H1 (cell line): ENCODE results near the gene ADGRG7. TPM values are rescaled to one million over a fixed set of nuclear protein-coding genes. Genes with fewer than 3 reads are reported as not detected.

Experiments
- CTCF ChIA-PET: fragments of 300-600 bp; sonication (Branson Sonifier 250); formaldehyde crosslinking; loops from one replicate; lab custom pipeline; 2021; ENCODE audit not compliant: partially characterized antibody; lab: Charles Lee
- POLR2A ChIA-PET: fragments of 300-600 bp; sonication (Branson Sonifier 250); formaldehyde crosslinking; loops from one replicate; lab custom pipeline; 2021; ENCODE audit warnings: inconsistent platforms; ENCODE audit not compliant: partially characterized antibody; lab: Charles Lee
- DNase-seq, 2 experiments: peaks; one replicate each; pipeline versions ENCODE4 v3.0.0 to v3.0.0-alpha.2; 2010 to 2022; ENCODE audit warnings: low spot score in 2 of 2, low read depth in 1 of 2, mixed read lengths in 1 of 2
- FAIRE-seq: peaks from 2 replicates; lab custom pipeline; 2011; peaks lifted over from hg19 to GRCh38; lab: Jason Lieb, UNC
- H2AFZ ChIP-seq: 2 replicates; pipeline ENCODE4 v1.8.1; 2012; ENCODE audit warnings: low read length, inconsistent platforms
- H2AK5ac ChIP-seq: 2 replicates; pipeline ENCODE4 v1.6.1; 2013; ENCODE audit warnings: low read depth, low read length
- H2BK120ac ChIP-seq: replicated peaks from 2 replicates; pipeline ENCODE3; 2013; ENCODE audit warnings: low read depth, low read length, inconsistent platforms
- H2BK12ac ChIP-seq: 2 replicates; pipeline ENCODE4 v1.6.1; 2013; ENCODE audit warnings: low read depth, low read length
- H2BK15ac ChIP-seq: 2 replicates; pipeline ENCODE4 v1.6.1; 2013; ENCODE audit warnings: low read length
- H2BK20ac ChIP-seq: 2 replicates; pipeline ENCODE4 v1.6.1; 2013; ENCODE audit warnings: low read length
- H2BK5ac ChIP-seq: 2 replicates; pipeline ENCODE4 v1.6.1; 2013; ENCODE audit warnings: low read depth, low read length
- H3K14ac ChIP-seq: 2 replicates; pipeline ENCODE4 v1.6.1; 2013; ENCODE audit warnings: inconsistent platforms; ENCODE audit not compliant: insufficient read length
- H3K18ac ChIP-seq: 2 replicates; pipeline ENCODE4 v1.6.1; 2013; ENCODE audit warnings: low read length; ENCODE audit errors: extremely low read depth
- H3K23ac ChIP-seq: 2 replicates; pipeline ENCODE4 v1.6.1; 2013; ENCODE audit warnings: inconsistent platforms; ENCODE audit not compliant: insufficient read length
- H3K23me2 ChIP-seq: 2 replicates; pipeline ENCODE4 v1.6.1; 2013; ENCODE audit warnings: low read depth, low read length
- H3K27ac ChIP-seq: 2 replicates; pipeline ENCODE4 v1.6.1; 2011; ENCODE audit warnings: low read depth, low read length, inconsistent platforms
- H3K27me3 ChIP-seq, 4 experiments: replicated peaks in 1 of 4; 1 replicate in 1 of 4; 2 replicates in 3 of 4; pipeline versions ENCODE4 v1.6.1 to v1.8.1; 2011 to 2013; ENCODE audit warnings: low read length in 3 of 4, mild to moderate bottlenecking in 3 of 4, inconsistent platforms in 2 of 4, mixed read lengths in 2 of 4, moderate library complexity in 1 of 4; ENCODE audit not compliant: control insufficient read depth in 3 of 4, insufficient read depth in 3 of 4; ENCODE audit errors: extremely low read depth in 1 of 4
- H3K36me3 ChIP-seq, 4 experiments: 2 replicates each; pipeline versions ENCODE4 v1.6.1 to v1.8.1; 2011 to 2013; ENCODE audit warnings: mild to moderate bottlenecking in 4 of 4, low read length in 3 of 4, moderate library complexity in 2 of 4, control low read depth in 1 of 4, inconsistent platforms in 1 of 4; ENCODE audit not compliant: insufficient read depth in 4 of 4, control insufficient read depth in 2 of 4
- H3K4ac ChIP-seq: replicated peaks from 2 replicates; pipeline ENCODE3; 2013; ENCODE audit warnings: low read length, low read depth, mixed read lengths, inconsistent platforms; ENCODE audit not compliant: insufficient read length
- H3K4me1 ChIP-seq, 4 experiments: replicated peaks in 1 of 4; 1 replicate in 1 of 4; 2 replicates in 3 of 4; pipeline versions ENCODE4 v1.6.1 to v1.8.1; 2011 to 2013; ENCODE audit warnings: low read length in 3 of 4, inconsistent platforms in 2 of 4, mixed read lengths in 1 of 4; ENCODE audit not compliant: insufficient read depth in 4 of 4, control insufficient read depth in 3 of 4
- H3K4me2 ChIP-seq, 2 experiments: 2 replicates each; pipeline versions ENCODE4 v1.6.1 to v1.8.1; 2011 to 2013; ENCODE audit warnings: low read depth in 2 of 2, low read length in 2 of 2, control low read depth in 1 of 2, inconsistent platforms in 1 of 2, mild to moderate bottlenecking in 1 of 2; ENCODE audit not compliant: insufficient read depth in 1 of 2
- H3K4me3 ChIP-seq, 4 experiments: fragments of 200-600, 300-600 bp in 1 of 4; sonication (generic), shearing (Covaris generic), sonication (Bioruptor Twin) in 1 of 4; 2 replicates each; pipeline versions ENCODE4 v1.5.1 to v1.8.1; 2011 to 2016; ENCODE audit warnings: low read length in 4 of 4, low read depth in 3 of 4, control low read depth in 2 of 4, inconsistent platforms in 2 of 4, mild to moderate bottlenecking in 2 of 4, mixed read lengths in 1 of 4, moderate library complexity in 1 of 4; ENCODE audit not compliant: insufficient read depth in 2 of 4; ENCODE audit errors: extremely low read depth in 1 of 4
- H3K56ac ChIP-seq: replicated peaks from 2 replicates; pipeline ENCODE3; 2013; ENCODE audit warnings: low read depth, mild to moderate bottlenecking, mixed read lengths, low read length, inconsistent platforms; ENCODE audit not compliant: insufficient read length
- H3K79me1 ChIP-seq: 2 replicates; pipeline ENCODE4 v1.6.1; 2013; ENCODE audit warnings: low read depth, low read length, control low read depth
- H3K79me2 ChIP-seq, 2 experiments: 2 replicates each; pipeline versions ENCODE4 v1.6.1 to v1.8.1; 2012 to 2013; ENCODE audit warnings: low read length in 2 of 2, mild to moderate bottlenecking in 2 of 2, inconsistent platforms in 1 of 2; ENCODE audit not compliant: insufficient read depth in 2 of 2, control insufficient read depth in 1 of 2
- H3K9ac ChIP-seq, 4 experiments: replicated peaks in 1 of 4; 1 replicate in 1 of 4; 2 replicates in 3 of 4; pipeline versions ENCODE4 v1.6.1 to v1.8.1; 2011 to 2013; ENCODE audit warnings: low read depth in 3 of 4, low read length in 3 of 4, control low read depth in 2 of 4, mild to moderate bottlenecking in 2 of 4, moderate library complexity in 2 of 4, inconsistent platforms in 1 of 4; ENCODE audit errors: extremely low read depth in 1 of 4
- H3K9me3 ChIP-seq, 2 experiments: 2 replicates each; pipeline versions ENCODE4 v1.6.1 to v1.8.1; 2012 to 2013; ENCODE audit warnings: mild to moderate bottlenecking in 2 of 2, moderate library complexity in 2 of 2, control low read depth in 1 of 2, inconsistent platforms in 1 of 2, low read depth in 1 of 2, low read length in 1 of 2, mixed read lengths in 1 of 2; ENCODE audit not compliant: insufficient read depth in 2 of 2
- H4K20me1 ChIP-seq, 2 experiments: replicated peaks in 1 of 2; 2 replicates each; pipeline versions ENCODE3 to v1.8.1; 2011 to 2013; ENCODE audit warnings: inconsistent platforms in 2 of 2, low read length in 2 of 2, mild to moderate bottlenecking in 1 of 2; ENCODE audit not compliant: insufficient read depth in 2 of 2, control insufficient read depth in 1 of 2
- H4K5ac ChIP-seq: 2 replicates; pipeline ENCODE4 v1.6.1; 2013; ENCODE audit warnings: low read length, low read depth, mixed read lengths, inconsistent platforms; ENCODE audit not compliant: insufficient read length
- H4K8ac ChIP-seq: 2 replicates; pipeline ENCODE4 v1.8.0; 2013; ENCODE audit warnings: mild to moderate bottlenecking, moderate library complexity, low read length, inconsistent platforms; ENCODE audit not compliant: insufficient read depth; ENCODE audit errors: extremely low read depth
- H4K91ac ChIP-seq: replicated peaks from 2 replicates; pipeline ENCODE3; 2013; ENCODE audit warnings: low read length, mixed read lengths, inconsistent platforms; ENCODE audit not compliant: insufficient read length
- ASH2L ChIP-seq: fragments of 200-600, 300-600 bp; sonication (generic); IDR thresholded peaks from one replicate; pipeline ENCODE4 v1.7.1; 2017; ENCODE audit warnings: low read length
- CBX8 ChIP-seq: fragments of 300-800, 300-1000 bp; sonication (generic); IDR thresholded peaks from 2 replicates; pipeline ENCODE4 v1.7.1; 2016; ENCODE audit warnings: low read depth, low read length, borderline replicate concordance
- CEBPB ChIP-seq: IDR thresholded peaks from 2 replicates; pipeline ENCODE4 v1.6.1; 2012; ENCODE audit warnings: low read depth, low read length
- CREB1 ChIP-seq: IDR thresholded peaks from 2 replicates; pipeline ENCODE4 v1.6.1; 2012; ENCODE audit warnings: inconsistent platforms
- CTBP2 ChIP-seq: IDR thresholded peaks from 2 replicates; pipeline ENCODE4 v1.7.0; 2011; ENCODE audit warnings: borderline replicate concordance, mild to moderate bottlenecking, moderate library complexity, mixed read lengths, low read length; ENCODE audit not compliant: insufficient read depth, insufficient read length
- EP300 ChIP-seq, 2 experiments: IDR thresholded peaks; 1 replicate in 1 of 2; 2 replicates in 1 of 2; pipeline ENCODE4 v1.6.1; 2011 to 2012; ENCODE audit warnings: low read depth in 2 of 2, low read length in 2 of 2, mild to moderate bottlenecking in 2 of 2, borderline replicate concordance in 1 of 2, inconsistent platforms in 1 of 2, moderate library complexity in 1 of 2
- KDM1A ChIP-seq: fragments of 200-600, 300-600 bp; sonication (generic); IDR thresholded peaks from 2 replicates; pipeline ENCODE4 v1.7.1; 2016; ENCODE audit warnings: mild to moderate bottlenecking, low read length, borderline replicate concordance
- SIN3A ChIP-seq, 2 experiments: IDR thresholded peaks in 1 of 2; conservative IDR thresholded peaks in 1 of 2; 2 replicates each; pipeline ENCODE4 v1.6.1; 2011 to 2012; ENCODE audit warnings: low read length in 2 of 2, improper control_type of control experiment in 1 of 2, low read depth in 1 of 2, mild to moderate bottlenecking in 1 of 2
- SRF ChIP-seq: IDR thresholded peaks from 2 replicates; pipeline ENCODE4 v1.6.1; 2011; ENCODE audit warnings: mild to moderate bottlenecking, low read depth, low read length, moderate library complexity
- TCF12 ChIP-seq: IDR thresholded peaks from 2 replicates; pipeline ENCODE4 v1.6.1; 2011; ENCODE audit warnings: low read depth, mild to moderate bottlenecking, low read length
- TEAD4 ChIP-seq: IDR thresholded peaks from 2 replicates; pipeline ENCODE4 v1.6.1; 2012; ENCODE audit warnings: low read depth, low read length, inconsistent platforms, mixed read lengths
- WGBS, 2 experiments: shearing (Covaris generic) in 1 of 2; methylation state at CpG; one replicate each; pipeline versions ENCODE4 v1.1.6 to v1.1.7; 2013 to 2015; ENCODE audit warnings: low lambda C conversion rate in 2 of 2, mixed read lengths in 2 of 2, inconsistent platforms in 1 of 2, low coverage in 1 of 2, missing lambda C conversion rate in 1 of 2; ENCODE audit not compliant: insufficient replicate concordance in 2 of 2, insufficient coverage in 1 of 2, insufficient read length in 1 of 2; ENCODE audit errors: extremely low coverage in 1 of 2, missing lambda C conversion rate in 1 of 2; 5-methylcytosine and 5-hydroxymethylcytosine counted together
- polyA plus RNA-seq, 7 experiments: library from polyadenylated mRNA; depleted of rRNA in 3 of 7; stranded (reverse) in 5 of 7; unstranded in 2 of 7; fragments of >200 nt in 5 of 7; fragments of 200-250 nt in 2 of 7; gene quantifications; 1 replicate in 5 of 7; 2 replicates in 1 of 7; 4 replicates in 1 of 7; pipeline versions ENCODE4 v1.2.1 to v1.2.3, GENCODE V29; 2011 to 2013; ENCODE audit warnings: missing spikeins in 2 of 7, mixed read lengths in 2 of 7
- total RNA-seq: library from RNA; stranded (reverse); fragmentation: NEBNext Ultra II Directional; extraction: Animal tissue kit (Norgen Biotek cat#: 25700); gene quantifications from 2 replicates; pipeline ENCODE4 v1.2.1, GENCODE V29; 2021
- TF ChIP-seq, protein P1 (sequence below), 3 experiments: IDR thresholded peaks; 1 replicate in 2 of 3; 2 replicates in 1 of 3; pipeline versions ENCODE4 v1.5.1 to v1.6.1; 2011; ENCODE audit warnings: low read length in 3 of 3, mild to moderate bottlenecking in 3 of 3, inconsistent platforms in 2 of 3, low read depth in 1 of 3, moderate library complexity in 1 of 3; ENCODE audit not compliant: insufficient read depth in 1 of 3; ENCODE audit errors: control extremely low read depth in 1 of 3

ADGRG7 gene
- total and polyA plus RNA-seq, 2 of the 8 experiments (the other 6 are each of a cell fraction or from before 2014, with no cell fraction given): not detected

DNA sequence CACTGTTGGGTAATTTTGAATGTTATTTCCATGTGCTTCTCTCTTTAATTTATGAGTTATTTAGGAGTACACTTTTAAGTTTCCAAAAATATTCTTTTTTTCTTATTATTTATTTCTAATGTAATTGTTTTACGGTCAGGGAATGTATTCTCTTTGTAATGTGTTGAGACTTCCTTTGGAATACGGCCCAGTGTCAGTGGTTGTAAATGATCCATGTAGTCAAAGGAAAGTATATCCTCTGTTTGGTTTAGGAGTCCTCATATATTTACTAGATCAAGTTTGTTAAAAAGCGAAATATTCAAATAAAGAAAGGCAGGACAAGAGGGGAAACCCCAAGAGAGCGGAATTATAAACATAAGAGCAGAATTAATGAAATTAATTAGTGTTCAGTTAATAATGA lies 49.0 kb upstream of the ADGRG7 start:
- Histone ChIP-seq H2AK5ac (no peak overlapping the region), H3K4ac (no peak overlapping the region), H3K27me3 (no peaks in the 10 kb centered on the region), H2BK15ac (no peak overlapping the region), H4K5ac (no peak overlapping the region), H2AFZ (no peak overlapping the region), H3K79me1 (no peaks in the 10 kb centered on the region), H3K4me2 (no peak overlapping the region), H3K27ac (no peak overlapping the region), H3K14ac (no peak overlapping the region), H3K4me1 (peaks cover 0 to 9% (median 3%) of the 10 kb centered on the region in 4 experiments; a peak in 3 of 7 replicates), H3K79me2 (no peaks in the 10 kb centered on the region), H3K9ac (no peak overlapping the region), H3K9me3 (no peaks in the 10 kb centered on the region), H3K18ac (no peak overlapping the region), H2BK5ac (no peak overlapping the region), H3K23me2 (no peaks in the 10 kb centered on the region), H4K20me1 (no peaks in the 10 kb centered on the region), H3K23ac (no peak overlapping the region), H2BK12ac (no peak overlapping the region), H3K4me3 (no peak overlapping the region), H2BK120ac (no peak overlapping the region), H3K56ac (no peak overlapping the region), H2BK20ac (no peak overlapping the region), H4K91ac (no peak overlapping the region), H4K8ac (no peak overlapping the region), H3K36me3 (no peaks in the 10 kb centered on the region)
- CTCF ChIA-PET: interaction anchor here (0.7 to 2.5 kb wide), 2 partner anchors 29 to 97 kb away, joined by 4 to 8 read pairs; no protein-coding TSS in a partner anchor
- FAIRE-seq (no peak), DNase-seq (no peak)
- POLR2A ChIA-PET: no interaction called here
- 86% methylated on average over 4 of the region's 4 CpGs; no CpG with 5 or more reads in 1 of the 2 experiments for WGBS, 2 experiments
- TF ChIP-seq TEAD4: no peak
- TF ChIP-seq CTBP2: no peak
- no peak for TF ChIP-seq KDM1A
- no peak for TF ChIP-seq CREB1
- no peak for TF ChIP-seq TCF12
- TF ChIP-seq, protein P1, sequence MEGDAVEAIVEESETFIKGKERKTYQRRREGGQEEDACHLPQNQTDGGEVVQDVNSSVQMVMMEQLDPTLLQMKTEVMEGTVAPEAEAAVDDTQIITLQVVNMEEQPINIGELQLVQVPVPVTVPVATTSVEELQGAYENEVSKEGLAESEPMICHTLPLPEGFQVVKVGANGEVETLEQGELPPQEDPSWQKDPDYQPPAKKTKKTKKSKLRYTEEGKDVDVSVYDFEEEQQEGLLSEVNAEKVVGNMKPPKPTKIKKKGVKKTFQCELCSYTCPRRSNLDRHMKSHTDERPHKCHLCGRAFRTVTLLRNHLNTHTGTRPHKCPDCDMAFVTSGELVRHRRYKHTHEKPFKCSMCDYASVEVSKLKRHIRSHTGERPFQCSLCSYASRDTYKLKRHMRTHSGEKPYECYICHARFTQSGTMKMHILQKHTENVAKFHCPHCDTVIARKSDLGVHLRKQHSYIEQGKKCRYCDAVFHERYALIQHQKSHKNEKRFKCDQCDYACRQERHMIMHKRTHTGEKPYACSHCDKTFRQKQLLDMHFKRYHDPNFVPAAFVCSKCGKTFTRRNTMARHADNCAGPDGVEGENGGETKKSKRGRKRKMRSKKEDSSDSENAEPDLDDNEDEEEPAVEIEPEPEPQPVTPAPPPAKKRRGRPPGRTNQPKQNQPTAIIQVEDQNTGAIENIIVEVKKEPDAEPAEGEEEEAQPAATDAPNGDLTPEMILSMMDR (IDR thresholded peaks at IDR 0.05; ENCODE audit: control extremely low read depth in 1 of 3, insufficient read depth in 1 of 3, low read depth in 1 of 3, low read length in 3 of 3): no peak
- TF ChIP-seq EP300 (IDR thresholded peaks at IDR 0.05; ENCODE audit: borderline replicate concordance in 1 of 2, low read depth in 2 of 2, low read length in 2 of 2): no peak
- no peak for TF ChIP-seq SRF
- TF ChIP-seq CBX8: no peak
- TF ChIP-seq CEBPB: no peak
- TF ChIP-seq ASH2L: no peak
- no peak for TF ChIP-seq SIN3A (conservative IDR thresholded peaks at IDR 0.05 in 1 of 2, IDR thresholded peaks at IDR 0.05 in 1 of 2; ENCODE audit: low read depth in 1 of 2, low read length in 2 of 2)
